Amygdala (tissue), 56 donors: ENCODE results near the gene C13orf42.
A peak's percentile ranks its signal among the peaks of the same experiment; 100 is the strongest.
"Not testable (repeated sequence)": the region's sequence is repeated elsewhere in the genome, so short reads cannot be mapped to it uniquely, and the experiment has no call there.

Source experiments
- DNase-seq, 56 donors: peaks; one replicate each; lab custom pipeline; 2025; lab: John Stamatoyannopoulos, UW

C13orf42 gene

DNA sequence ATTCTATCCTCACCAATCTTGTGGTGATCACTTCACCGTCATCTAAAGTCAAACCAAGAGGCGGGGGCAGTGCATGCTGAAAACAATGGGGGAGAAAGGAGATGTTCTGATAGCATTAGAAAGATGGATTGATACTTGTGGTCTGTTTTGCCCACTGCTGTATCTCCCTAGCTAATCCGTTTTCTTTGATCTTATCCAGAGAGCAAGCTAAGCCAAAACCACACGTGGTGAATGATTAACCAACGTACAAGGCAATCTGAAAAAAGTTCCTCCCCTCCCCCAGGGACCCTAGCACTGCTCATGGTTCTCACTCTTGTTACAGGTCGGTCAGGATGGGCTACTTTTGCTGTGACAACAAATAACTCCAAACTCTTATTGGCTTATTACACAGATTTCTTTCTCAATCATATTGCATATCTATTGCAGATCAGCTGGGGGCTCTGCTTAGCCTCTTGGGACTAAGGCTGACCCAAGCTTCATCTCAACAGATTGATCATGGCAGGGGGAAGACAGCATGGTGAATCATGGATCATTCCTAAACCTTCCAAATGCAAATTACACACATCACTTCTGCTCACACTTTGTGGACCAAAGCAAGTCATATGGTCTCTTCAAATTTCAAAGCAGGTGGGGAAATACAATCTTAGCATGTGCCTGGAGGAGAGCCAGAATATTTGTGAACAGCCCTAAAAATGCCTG, 11.9 kb upstream of the C13orf42 start:
- DNase-seq = no peak

DNA sequence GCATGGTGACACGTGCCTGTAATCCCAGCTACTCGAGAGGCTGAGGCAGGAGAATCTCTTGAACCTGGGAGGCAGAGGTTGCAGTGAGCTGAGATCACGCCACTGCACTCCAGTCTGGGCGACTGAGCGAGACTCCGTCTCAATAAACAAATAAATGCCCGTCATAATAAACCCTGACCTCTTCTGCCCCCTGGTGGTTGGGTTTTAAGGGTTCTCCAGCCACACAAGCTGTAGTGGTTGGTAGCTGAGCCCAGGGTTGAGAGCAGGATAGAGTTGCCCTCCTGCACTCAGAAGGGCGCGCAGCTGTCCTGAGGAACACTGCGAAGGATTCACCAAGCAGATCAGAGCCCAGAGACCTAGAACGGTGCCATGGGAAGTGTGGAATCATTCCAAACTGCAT, 9.8 kb upstream of the C13orf42 start:
- DNase-seq = not testable (repeated sequence)

- DNase-seq = no peak
Measured at GRCh38 chr13:51118809-51119431, 7.8 kb upstream of the C13orf42 start.

DNA sequence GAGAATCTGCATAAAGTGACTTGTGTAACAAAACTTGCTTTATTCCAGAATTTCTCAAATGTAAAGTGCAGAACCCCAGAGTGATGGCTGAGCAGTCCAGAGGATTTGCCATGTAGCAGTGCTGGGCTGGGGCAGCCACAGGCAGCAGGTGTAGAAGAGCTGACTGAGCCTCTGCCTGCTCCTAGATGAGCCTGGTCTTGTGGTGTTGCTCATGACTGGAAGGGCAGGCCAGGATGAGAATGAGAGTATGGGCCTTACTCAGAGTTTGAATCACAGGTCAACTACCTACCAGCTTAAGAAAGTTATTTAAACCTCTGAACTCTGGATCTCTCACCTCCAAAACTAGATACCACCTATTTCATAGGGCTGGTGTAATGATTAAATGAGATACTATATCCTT, 2.9 kb upstream of the C13orf42 start:
- DNase-seq = no peak

DNA sequence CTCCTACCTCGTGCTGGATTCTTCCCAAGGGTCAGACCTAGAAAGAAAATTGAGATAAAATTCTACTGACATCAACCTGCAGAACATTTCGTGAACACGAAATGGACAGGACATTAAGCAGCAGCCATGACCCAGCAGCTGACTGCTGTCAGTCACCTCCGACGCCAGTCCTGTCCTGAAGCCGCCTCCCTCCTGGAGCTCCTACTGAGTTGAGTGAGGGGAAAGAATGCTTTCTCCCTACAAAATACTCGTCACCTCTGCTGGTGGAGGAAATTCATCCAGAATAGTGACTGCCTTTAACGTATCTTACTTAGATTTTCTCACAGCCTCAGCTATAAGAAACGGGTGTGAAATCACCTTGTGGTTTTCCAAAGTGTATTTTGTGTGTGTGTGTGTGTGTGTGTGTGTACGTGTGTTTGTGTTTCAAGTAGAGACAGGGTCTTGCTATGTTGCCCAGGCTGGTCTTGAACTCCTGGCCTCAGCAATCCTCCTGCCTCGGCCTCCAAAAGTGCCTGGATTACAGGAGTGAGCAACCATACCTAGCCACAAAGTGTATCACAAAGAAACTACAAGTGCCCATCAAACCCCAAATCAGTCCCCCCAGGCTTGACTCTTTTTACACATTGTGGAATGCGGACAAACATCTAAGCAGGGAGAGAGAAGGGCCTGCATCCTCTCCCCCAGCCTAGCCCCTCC, 2.3 kb upstream of the C13orf42 start:
- no peak for DNase-seq

DNA sequence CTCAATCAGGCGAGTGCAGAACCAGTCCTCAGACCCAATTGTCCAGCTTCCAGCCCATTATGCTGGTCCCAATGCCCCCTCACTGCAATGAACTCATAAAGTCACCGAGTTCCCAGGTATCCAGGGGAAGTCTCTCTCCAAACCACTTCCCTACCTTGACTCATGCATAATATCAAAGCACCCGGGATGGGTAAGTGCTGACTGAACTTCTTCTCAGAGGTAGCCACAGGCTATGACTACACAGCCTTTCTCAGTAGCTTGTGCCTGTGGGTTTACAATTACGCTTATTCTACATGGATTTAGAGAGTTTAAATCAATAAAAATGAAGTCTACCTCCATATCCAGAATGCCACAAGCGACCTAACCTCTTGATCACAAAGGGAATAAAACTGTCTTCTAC, 1.7 kb upstream of the C13orf42 start:
- DNase-seq = no peak

- no peak for DNase-seq
Measured at GRCh38 chr13:51111997-51112396, 923 bp upstream of the C13orf42 start.

DNA sequence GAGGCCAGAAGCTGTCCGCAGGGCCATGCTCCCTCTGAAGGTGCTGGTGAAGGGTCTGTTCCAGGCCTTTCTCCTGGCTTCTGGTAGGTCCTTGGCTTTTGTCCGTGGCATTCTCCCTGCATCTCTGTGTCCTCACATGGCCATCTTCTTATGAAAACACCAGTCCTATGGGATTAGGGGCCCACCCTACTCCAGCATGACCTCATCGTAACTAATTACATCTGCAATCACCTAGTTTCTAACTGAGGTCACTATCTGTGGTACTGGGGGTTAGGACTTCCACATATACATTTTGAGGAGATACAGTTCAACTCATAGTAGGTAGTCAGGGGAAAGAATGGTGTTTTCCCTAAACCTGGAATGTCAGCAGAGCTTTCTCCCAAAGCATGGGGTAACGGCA, 3.1 kb downstream of the C13orf42 start:
- DNase-seq = no peak

DNA sequence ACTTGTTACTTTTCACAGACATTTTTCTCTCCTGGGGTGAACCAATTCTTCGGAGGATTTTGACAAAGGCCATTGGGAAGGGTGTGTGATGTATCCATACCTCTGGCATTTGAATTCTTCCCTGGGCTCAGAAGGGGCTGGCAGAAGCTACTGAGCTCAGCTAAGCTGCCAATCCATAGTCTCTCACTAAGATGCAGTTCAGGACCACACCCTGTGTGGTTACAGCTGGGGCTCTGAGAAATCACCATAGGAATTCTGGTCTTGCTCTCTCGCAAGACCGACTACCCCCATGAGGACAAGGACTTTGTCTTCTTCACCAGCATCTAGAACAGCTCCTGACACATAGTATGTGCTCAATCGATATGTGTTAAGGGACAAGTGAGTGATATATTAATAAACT, 6.0 kb downstream of the C13orf42 start:
- no peak for DNase-seq

DNA sequence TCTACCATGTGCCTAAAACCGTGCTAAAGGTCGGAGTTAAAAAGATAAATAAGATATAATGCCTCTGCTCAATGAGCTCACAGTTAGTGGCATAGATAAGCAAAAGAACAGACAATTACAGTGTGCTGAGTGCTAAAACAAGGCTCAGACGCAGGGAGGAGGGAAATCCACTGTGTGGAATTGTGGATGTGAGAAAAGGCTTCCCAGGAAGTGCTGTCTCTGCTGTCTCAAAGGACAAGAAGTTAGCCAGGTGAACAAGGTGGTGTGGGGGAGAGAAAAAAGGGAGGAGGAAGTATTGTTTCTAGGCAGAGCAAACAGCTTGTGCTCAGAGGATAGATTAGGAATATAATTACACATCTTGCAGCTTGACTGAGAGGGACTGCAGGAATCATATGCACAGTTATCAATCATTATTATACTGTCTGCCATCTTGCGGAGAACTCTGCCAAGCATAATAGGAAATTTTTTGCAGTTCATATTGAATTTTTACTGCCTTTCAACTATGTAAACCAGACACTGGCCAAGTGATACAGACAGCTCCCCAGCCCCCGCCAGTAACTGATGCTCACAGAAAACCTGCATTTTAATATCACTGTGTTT, 9.3 kb downstream of the C13orf42 start:
- DNase-seq = no peak

DNA sequence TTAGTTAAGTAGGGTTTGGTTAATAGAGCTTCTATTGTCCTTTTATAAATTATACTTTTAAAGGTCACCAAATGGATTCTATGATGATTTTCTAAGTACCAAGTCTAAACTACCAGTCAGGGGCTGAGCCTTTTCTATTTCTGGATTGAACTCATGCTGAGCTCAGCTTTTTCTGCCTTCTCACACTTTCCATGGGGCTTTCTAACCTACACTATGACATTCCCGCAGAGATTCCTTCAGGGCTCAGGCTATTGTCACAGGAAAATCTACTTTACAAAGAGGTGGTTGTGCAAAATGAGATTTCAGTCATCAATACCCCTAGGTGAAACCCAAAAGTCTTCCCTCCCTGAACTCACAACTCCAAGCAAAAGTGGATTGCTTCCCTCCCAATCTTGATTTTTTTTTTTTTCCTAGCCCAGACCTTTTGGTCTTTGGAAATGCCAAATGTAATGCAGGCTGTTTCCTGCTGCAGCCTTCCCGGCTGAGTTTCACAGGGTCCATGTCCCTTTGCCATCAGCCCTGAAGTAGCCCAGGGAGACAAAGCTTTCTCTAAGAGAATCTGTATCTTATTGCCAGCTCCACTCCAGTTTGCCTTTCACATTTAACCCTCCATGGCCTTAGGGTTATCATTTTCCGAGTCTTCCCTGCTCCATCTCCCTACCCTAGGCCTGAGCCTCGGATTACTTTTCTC, 13.6 kb downstream of the C13orf42 start:
- no peak for DNase-seq

GRCh38 chr13:51096131-51096530, 14.9 kb downstream of the C13orf42 start:
- DNase-seq = no peak

- DNase-seq = no peak
Measured at GRCh38 chr13:51093574-51093973, 17.5 kb downstream of the C13orf42 start.

- DNase-seq = no peak
Measured at GRCh38 chr13:51091839-51092238, 19.2 kb downstream of the C13orf42 start.

DNA sequence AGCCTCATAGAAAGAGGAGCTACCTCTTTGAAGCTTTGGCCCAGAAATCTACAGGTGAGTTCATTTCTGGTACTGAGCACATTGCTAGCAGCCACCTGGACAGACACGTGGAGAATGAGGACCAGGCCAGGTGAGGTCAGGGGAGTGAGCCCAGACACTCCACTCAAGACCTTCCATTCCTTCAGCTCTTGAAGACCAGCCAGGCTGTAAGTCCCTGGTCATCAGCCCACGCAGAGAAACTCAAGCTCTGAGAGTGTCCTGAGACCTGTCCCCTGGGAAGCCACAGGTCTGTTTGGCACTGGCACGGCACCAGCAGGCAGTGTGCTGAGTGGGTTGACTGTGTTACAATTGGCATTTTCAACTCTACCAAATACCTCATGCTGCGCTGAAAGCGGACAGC, 27.4 kb downstream of the C13orf42 start:
- DNase-seq = no peak

DNA sequence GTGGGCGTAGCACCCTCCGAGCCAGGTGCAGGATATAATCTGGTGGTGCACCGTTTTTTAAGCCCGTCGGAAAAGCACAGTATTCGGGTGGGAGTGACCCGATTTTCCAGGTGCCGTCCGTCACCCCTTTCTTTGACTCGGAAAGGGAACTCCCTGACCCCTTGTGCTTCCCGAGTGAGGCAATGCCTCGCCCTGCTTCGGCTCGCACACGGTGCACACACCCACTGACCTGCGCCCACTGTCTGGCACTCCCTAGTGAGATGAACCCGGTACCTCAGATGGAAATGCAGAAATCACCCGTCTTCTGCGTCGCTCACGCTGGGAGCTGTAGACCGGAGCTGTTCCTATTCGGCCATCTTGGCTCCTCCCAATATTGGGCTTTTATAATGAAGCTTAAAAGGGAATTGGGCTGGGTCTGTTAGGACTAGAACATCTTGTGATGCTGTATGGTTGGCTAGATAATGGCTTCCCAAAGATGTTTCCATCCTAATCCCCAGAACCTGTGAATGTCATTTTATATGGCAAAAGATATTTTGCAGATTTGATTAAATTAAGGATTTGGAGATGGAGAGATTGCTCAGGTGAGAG, 30.5 kb downstream of the C13orf42 start:
- DNase-seq = not testable (repeated sequence)

- DNase-seq = no peak
Measured at GRCh38 chr13:51071493-51071892, 39.6 kb downstream of the C13orf42 start.

DNA sequence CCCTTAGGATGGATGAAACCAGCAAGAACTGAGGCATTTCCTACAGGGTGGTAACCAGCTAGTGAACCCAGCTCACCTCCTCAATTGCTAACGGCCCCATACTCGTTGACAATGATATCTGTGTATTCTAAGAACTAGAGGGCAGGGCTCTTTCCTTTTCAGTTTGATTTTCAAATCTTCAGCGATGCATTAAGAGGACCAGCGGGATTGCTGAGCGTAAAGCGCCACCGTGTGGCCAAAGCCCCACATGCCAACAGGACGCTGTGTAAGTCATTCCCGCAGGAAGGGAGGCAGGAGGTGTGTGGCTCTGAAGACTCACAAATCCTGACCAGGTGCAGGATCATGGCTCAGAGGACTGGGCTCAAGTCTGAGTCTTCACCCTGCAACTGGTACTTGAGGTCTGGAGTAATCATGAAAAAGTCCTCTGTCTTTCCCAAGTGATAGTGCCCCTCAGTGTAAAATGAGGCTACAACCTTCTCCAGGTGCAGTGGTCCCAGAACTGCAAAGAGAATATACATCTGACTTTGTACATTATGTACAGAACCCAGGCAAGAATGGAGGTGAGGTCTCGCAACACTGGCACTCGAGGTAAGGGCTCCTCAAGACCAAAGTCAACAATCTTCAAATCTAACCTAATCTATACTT, 40.9 kb downstream of the C13orf42 start:
- peak in 54 of 56 donors; percentile 15 to 89 (median 55) for DNase-seq

GRCh38 chr13:51068501-51068900, 42.6 kb downstream of the C13orf42 start:
- DNase-seq = no peak

DNA sequence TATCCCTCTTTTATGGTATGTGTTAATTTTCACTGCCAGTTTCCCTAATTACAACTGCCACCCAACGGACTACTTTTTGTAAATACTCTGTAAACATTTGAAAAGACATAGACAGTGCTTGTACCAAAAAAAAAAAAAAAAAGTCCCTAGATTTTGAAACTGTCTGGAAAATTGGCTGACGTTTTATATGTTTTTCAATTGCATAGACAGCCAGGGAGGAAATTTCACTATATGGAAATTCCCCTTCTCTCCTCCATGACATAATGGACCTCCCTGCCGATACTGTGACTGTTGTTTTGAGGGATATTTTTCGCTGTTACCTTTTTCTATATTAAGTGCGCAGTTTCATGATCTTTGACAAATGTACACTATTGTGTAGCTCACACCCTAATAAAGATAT, 43.4 kb downstream of the C13orf42 start:
- no peak for DNase-seq
